ENCODE data around the gene PICK1.
"Not testable (repeated sequence)": the region's sequence is repeated elsewhere in the genome, so short reads cannot be mapped to it uniquely, and the experiment has no call there.

Gene PICK1

DNA sequence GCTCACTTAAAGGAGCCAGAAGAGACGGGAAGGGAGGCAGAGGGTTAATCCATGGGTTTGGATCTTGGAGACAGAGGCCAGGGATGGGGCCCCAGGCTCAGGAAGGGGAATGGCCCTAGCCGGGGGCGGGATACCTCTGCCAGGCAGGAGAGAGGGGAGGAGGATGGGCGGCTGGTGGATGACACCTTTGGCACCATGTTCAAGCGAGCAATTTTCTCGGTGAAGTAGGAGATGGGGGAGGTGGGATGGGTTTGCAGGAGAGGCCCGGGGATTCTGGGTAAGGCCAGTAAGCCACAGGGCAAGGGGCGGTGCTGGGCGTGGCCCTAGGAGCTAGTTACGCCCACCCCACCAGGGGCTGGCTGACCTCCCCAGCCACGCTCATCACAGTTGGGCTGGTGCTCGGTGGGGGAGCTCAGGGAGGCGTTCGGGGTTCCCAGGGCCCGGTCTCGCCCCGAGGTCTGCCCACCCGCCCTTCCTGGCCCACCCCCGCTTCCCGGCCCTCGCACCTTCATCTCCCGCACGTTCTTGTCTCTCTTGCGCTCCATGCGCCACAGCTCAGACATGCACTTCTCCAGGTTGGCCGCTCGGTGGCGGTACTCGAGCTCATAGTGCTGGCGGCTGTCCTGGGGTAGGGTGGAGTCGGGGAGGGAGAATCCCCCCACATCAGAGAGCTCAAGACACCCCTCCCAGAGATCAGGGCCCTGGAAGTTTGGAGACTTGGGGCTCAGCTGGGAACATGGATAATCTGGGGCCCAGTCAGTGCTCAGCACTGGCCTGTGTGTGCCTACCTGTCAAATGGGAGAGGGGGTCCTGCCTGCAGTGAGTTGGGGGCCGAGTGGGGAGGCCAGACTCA lies 40.6 kb downstream of the PICK1 start:
- DNase-seq: no peak

DNA sequence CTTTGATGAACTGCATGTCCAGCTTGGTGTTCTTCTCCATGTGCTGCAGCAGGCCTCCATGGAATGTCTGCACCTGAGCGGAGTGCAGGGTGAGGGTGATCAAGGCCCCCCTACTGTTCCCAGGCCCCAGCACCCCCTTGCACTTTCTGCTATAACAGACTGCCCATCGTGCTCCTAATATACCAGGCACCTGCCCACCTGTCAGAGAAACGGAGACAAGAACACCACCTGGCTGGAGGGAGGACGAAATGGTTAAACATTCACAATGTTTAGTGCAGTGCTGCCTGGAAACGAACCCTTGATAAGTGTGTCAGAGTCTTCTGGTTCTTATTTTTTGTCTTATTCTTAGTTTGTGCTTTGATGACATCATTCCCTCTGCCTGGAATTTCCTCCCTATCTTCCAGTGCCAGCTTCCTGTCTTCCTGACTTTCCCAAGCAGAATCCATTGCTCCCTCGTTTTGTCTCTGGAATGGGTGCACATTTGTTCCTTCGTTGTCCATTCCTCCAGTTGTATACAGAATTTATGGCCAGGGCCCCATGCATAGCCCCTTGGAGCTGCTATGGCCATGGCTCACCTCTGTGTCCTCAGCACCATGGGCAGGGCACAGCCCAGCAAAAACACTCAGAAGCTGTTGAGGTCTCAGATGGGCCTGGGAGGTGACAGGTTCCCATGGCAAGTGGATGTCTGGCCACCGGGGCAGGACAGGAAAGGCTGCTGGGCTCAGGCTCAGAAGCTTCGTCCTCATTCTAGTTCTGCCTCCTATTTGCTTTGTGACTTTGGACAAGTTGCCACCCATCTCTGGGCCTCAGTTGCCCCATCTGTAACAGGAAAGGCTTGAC lies 41.4 kb downstream of the PICK1 start:
- DNase-seq: no peak

DNA sequence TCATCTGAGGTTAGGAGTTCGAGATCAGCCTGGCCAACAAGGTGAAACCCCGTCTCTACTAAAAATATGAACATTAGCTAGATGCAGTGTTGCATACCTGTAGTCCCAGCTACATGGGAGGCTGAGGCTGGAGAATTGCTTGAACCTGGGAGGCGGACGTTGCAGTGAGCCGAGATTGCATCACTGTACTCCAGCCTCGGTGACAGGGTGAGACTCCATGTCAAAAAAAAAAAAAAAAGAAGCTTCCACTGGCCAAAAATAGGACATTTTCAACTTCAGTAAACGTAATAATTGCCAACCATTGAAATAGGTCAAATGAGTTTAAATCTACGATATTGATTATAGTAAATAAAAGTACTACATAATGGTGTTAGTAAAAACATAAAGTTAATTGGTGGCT lies 46.4 kb downstream of the PICK1 start:
- DNase-seq: no peak

GRCh38 chr22:38104084-38104483 lies 46.9 kb downstream of the PICK1 start:
- peak in 2 of 3 experiments; percentile 0 for DNase-seq

- no peak for DNase-seq
Measured at GRCh38 chr22:38106814-38107578, 49.8 kb downstream of the PICK1 start.

GRCh38 chr22:38107692-38108515 lies 50.7 kb downstream of the PICK1 start:
- DNase-seq: no peak

DNA sequence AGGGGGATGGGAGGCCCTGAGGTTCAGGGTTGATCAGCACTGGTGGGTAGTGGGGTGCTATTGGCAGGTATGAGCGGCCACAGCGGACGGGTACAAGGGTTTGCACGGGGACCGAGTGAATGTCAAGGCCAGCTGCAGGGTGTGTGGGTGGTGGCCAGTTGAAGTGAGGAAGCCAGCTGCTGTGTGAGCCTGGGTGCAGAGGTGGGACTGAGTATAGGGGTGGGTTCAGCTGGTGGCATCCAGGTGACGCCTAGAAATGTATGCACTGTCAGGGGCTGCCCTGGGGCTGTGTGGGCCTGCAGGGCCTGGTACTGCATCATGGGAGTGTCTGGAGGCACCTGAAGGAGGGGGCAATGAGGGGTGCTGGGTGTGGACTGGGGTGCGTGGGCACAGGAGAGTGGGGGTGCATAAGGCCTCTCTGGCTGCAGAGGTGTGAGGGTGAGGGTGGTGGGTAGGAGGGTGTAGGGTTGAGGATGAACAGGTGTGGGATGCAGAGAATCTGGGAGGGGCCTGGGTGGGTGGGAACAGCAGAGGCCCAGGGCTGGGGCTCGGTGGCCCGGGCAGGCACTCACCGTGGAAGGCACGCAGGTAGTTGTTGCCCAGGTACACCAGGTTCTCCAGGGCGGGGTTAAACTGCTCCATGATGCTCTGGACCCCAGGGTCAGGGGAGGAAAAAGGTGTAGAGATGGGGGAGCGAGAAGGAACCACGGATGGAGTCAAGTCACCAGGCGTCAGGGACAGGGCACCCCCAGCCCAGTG lies 51.5 kb downstream of the PICK1 start:
- DNase-seq: no peak

- peak in 2 of 3 experiments; percentile 34 to 38 for DNase-seq
Measured at GRCh38 chr22:38109371-38110001, 52.3 kb downstream of the PICK1 start.

- no peak for DNase-seq
Measured at GRCh38 chr22:38110008-38110862, 53.0 kb downstream of the PICK1 start, which contains the start of gene BAIAP2L2. Gene BAIAP2L2, minus strand, starts transcription at chr22:38110684. Its CDS starts 159 bp downstream, at chr22:38110525.

DNA sequence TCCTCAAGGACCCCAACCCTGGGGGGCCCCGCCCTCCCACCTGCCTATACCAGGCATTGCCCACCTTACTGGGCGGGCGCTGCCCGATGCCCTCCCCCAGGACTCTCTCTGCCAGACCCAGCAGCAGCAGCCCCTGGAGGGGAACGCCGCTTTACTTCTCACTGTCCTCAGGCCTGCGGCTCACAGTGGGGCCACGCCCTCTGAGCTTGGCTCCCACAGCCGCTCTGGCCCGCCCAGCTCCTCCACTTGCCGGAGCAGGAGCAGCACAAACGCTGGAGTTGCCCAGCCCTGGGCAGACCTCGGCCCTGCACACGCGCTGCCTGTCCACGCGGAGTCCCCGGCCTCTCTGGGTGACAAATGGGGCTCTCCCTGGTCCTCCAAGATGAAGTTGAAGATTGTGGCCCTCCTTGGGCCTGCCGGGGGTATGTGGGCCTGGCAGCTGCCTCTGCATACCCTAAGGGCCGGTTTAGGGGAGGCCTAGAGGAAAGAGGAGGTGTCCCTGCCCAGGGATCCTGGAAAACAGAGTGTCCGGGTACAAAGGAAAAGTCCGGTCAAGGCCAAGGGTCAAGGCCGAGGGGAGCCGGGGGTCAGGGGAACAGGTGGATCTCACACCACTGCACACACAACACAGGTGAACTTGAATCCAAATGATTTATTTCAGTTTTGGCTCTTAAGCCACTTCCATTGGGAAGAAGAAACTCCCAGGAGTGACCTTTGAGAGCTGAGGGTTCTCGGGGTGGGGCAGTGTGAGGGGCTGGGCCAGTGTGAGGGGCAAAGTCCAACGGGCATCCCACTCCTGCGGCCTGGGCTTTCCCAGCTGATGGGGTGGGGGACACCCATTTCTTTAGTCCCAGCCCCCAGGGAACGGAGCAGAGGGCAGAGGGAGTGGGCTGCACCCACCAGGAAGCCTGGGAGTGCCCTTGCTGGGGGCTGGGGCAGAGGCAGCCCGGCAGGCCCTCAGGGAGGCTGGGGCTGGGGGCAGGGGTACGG lies 54.0 kb downstream of the PICK1 start:
- DNase-seq: no peak

DNA sequence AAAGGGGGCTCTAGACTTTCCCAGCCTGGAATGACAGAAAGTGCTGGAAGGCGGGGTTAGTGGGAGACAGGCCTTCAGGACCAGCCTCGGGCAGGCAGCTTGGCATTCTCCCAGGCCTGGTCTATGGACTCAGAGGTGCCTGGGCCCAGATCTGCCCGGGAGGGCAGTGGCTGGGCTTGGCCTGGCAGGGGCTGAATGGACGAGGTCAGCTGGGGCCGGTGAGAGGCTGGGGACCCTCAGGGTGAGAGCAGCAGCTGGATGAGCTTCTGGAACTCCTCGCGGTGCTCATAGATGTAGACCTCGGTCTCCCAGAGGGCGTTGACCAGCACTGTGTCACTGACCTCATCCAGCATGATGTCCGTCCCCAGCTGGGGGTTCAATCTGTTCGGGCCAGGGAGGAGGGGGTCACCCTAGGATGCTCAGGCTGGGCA lies 54.7 kb downstream of the PICK1 start:
- no peak for DNase-seq

DNA sequence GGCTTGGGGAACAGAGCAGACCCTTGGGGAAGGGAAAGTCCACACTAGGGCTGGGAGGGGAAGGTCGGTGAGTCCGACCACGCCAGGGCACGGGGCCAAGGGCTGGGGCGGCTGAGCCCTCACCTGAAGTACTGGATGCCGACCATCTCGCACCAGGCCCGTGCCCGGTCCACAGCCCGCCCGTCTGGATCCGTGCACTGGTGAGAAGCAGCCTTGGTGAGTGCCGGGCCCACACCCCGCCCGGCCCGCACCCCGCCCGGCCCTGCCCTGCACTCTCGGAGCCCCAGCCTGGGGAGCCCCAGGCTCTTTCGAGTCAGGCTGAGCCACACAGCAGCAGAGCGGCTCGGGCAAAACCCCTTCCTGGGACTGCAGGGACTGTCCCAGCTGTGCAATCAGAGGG lies 55.2 kb downstream of the PICK1 start:
- DNase-seq: no peak

DNA sequence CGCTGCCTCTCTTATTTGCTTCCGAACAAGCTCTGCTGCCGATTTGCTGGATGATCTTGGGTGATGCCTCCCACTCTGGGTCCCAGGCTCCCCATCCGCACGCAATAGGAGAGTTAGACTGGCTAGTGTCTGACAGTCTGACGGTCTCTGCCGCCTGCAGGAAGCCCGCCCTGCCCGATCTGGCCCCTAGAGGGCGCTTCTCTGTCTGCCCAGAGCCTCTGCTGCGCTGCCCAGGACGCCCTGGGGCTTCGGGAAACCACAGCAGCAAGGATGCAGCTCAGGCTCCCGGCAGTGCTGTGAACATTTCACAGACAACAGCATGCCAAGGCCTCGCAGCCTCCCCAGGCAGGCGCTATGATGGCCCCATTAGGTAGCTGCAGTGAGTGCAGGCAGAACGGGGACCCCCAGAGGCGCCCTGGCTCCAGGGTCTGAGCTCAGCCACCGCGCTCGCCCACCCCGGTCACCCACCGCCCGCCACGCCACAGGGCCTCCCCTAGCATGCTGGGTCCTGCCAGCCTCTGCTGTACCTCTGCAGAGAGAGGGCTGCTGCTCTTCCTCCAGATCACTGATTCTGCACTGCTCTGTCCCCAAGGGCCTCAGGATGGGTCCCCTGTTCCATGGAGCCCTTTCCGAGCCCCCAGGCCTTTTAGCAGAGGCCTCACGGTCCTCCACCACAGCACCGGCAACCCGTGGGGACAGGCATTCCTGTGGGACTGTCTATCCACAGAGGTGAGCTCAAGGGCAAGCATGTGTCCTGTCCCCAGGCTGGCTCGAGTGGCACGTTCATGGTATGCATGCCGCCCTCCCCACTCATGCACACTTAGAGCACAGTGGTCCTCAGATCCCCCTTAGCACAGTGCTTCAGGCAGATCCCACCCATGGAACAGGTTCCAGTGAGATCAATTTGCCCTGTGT lies 57.5 kb downstream of the PICK1 start:
- peak; percentile 5 to 53 (median 38) for DNase-seq

DNA sequence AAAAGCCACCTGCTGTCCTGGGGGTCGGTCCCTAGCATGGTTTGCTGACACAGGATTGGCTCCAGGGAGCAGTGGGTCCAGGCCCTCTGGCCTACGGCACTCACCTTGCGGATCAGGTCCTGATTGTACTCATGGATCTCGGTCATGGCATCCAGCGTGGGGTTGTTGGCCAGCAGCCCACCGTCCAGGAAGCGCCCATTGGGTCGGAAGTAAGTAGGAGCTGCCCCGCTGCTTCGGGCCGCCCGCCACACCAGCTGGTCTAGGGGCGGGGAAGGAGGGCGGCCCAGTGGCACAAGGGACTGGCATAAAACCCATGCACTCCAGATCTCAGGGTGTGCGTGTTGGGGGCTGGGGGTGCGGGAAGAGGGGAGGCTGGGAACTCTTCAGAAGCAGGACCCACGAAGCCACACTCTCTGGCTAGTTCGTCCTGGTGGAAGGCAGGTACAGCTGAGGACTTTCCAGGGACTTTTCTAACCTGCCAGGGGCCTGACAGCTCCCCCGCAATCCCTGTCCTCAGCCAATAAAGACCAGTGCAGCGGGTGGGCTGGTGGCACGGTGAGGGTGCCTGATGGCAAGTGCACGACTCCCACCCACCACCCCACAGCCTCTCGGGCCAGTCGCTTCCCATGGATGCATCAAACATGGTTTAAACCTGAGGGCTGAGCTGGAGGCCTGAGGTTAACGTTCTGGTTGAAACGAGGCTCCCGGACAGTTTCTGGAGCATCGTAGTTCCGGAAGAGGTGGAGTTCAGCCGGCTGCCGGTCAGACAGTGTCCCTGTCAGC lies 58.4 kb downstream of the PICK1 start:
- DNase-seq: no peak

DNA sequence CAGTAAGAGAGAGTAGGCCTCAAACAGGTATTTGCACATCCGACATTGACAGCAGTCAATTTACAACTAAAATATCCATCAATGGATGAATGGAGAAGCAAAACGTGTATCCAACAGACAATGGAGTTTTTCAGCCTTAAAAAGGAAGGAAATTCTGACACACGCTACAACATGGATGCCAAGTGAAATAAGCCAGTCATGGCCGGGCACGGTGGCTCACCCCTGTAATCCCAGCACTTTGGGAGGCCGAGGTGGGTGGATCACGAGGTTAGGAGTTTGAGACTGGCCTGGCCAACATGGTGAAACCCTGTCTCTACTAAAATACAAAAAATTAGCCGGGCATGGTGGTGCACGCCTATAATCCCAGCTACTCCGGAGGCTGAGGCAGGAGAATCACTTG lies 60.4 kb downstream of the PICK1 start:
- not testable (repeated sequence) for DNase-seq

- DNase-seq: no peak
Measured at GRCh38 chr22:38118182-38118581, 61.0 kb downstream of the PICK1 start.

GRCh38 chr22:38118747-38119146 lies 61.5 kb downstream of the PICK1 start:
- not testable (repeated sequence) for DNase-seq
